Posterior cingulate gyrus (tissue), 11 donors: ENCODE data around the gene KLHL5.
"Not testable (repeated sequence)": the region's sequence is repeated elsewhere in the genome, so short reads cannot be mapped to it uniquely, and the experiment has no call there.

Source experiments
- DNase-seq, 10 donors: peaks; one replicate each; pipeline versions ENCODE4 v3.0.0 to v3.0.0-alpha.2; 2020 to 2021; ENCODE audit warnings: mixed read lengths in 3 of 10
- intact Hi-C: fragments of 100-400 bp; cut with DNase I; formaldehyde crosslinking; loops from one replicate; pipeline ENCODE4 v1.15.1; 2023

KLHL5 gene, protein sequence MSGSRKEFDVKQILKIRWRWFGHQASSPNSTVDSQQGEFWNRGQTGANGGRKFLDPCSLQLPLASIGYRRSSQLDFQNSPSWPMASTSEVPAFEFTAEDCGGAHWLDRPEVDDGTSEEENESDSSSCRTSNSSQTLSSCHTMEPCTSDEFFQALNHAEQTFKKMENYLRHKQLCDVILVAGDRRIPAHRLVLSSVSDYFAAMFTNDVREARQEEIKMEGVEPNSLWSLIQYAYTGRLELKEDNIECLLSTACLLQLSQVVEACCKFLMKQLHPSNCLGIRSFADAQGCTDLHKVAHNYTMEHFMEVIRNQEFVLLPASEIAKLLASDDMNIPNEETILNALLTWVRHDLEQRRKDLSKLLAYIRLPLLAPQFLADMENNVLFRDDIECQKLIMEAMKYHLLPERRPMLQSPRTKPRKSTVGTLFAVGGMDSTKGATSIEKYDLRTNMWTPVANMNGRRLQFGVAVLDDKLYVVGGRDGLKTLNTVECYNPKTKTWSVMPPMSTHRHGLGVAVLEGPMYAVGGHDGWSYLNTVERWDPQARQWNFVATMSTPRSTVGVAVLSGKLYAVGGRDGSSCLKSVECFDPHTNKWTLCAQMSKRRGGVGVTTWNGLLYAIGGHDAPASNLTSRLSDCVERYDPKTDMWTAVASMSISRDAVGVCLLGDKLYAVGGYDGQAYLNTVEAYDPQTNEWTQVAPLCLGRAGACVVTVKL

DNA sequence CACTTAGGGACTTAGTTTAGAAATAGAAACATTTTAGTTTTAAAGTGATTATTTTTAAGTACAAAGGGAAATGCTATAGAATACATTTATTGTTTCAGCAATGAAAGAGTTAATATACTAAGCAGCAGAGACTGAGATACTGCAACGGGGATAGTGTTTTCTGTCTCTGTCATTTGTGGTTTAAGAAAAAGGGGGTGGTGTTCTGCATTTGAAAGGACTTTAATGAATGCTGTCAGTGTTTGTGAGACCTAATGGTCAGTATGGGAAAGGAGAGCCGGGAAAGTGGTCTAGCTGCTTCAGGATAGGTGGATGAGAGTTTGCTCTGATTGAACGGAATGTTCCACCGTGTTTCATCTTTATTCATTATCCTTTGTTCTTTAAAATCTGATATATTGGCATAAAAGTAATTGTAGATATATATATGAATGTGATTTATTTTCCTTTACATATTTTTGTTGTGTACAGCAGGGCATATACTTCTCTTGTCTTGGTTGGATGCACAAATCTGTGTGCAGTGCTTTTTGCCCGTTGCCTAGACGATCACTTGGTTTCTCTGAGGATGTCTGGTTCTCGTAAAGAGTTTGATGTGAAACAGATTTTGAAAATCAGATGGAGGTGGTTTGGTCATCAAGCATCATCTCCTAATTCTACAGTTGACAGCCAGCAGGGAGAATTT, at the start of gene KLHL5:
TSS of gene KLHL5 (plus strand) at position 139 of the 676 bp plus-strand sequence. CDS start at position 560, 421 bp downstream.
- DNase-seq, result no peak
- intact Hi-C loops, result no loop called here

DNA sequence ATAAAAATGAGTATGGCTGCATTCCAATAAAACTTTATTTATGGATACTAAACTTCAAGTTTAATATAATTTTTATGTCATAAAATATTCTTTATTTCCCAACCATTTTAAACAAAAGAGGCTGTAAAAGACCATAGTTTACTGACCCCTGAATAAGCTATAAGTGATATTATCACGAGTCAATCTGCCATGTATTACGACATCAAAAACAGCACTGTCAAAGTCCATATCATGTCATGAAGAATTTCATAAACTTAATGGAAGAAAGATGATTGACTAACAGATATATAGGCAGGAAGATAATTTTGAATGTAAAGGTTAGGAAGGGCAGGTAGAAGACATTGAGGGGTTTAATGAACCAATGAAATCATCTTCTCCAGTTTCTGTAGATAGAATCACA, 48.0 kb upstream of the KLHL5 start:
- DNase-seq, result no peak
- intact Hi-C loops, result no loop called here

DNA sequence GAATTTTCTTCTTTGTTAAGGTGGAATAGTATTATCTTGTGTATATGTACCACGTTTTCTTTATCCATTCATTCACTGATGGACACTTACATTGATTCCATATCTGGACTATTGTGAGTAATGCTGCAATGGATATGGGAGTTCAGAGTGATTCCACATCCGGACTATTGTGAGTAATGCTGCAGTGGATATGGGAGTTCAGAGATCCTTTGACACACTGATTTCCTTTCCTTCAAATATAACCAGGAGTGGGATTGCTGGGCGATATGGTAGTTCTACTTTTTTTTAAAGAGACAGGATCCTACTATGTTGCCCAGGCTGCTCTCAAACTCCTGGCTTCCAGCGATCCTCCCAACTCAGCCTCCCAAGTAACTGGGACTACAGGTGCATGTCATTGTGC, 41.9 kb upstream of the KLHL5 start:
- no peak for DNase-seq
- intact Hi-C loops, result no loop called here

DNA sequence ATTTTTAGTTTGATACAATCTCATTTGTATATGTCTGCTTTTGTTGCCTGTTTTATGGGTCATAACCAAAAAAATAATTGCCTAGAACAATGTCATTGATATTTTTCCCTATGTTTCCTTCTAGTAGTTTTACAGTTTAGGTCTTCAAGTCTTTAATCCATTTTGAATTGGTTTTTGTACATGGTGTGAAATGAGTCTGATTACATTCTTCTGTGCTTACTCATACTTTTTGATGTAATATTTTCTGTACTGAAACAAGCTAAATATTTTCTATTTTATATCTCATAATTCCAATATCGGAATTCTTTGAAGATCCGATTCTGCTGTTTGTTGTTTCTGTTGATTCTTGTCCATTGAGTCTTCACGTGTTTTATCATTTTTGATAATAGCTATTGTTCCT, 40.4 kb upstream of the KLHL5 start:
- no peak for DNase-seq
- intact Hi-C loops, result no loop called here

DNA sequence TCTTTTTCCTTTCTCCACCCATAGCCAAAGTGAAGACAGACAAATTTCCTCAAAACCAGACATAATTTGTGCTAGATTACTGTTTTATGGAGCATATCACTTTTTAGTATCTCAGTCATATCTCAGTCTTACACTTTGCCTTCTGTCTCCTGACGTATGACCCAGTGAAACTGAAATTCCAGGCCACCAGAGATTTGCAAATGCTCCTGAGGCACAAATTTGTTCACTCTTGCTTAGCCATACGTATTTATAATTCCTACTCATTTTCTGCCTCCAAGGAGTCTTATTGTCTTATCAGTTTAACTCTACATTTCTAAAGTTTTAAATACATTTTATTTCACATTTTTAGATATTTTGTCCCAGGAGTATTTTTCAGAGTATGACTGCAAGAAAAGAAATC, 39.8 kb upstream of the KLHL5 start:
- intact Hi-C loops, result no loop called here
- DNase-seq, result no peak

DNA sequence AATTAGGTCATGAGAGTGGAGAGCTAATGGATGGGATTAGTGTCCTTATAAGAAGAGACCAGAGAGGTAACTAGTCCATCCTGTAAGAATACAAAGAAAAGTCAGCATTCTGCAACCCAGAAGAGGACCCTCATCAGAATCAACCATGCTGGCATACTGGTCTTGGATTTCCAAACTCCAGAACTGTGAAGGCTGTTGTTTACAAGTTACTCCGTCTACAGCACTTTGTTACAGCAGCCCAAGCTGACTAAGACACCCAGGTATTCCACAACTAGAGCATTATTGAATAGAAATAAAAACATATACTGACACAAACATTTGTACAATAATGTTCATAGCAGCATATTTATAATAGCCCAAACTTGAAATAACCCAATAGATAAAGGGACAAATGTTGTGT, 39.0 kb upstream of the KLHL5 start:
- DNase-seq, result no peak
- intact Hi-C loops, result no loop called here

DNA sequence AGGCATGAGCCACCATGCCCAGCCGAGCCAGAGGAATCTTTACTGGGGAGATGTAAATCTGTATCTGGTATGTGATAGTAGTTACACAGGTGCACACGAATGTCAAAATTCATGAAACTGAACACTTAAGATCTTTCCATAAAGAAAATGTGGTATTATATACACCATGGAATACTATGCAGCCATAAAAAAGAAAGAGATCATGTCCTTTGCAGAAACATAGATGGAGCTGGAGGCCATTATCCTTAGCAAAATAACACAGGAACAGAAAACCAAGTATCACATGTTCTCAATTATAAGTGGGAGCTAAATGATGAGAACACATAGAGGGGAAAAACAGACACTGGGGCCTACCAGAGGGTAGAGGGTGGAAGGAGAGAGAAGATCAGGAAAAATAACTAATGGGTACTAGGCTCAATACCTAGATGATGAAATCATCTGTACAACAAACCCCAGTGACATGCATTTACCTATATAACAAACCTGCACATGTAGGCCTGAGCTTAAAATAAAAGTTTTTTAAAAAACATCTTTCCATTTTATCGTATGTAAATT, 37.6 kb upstream of the KLHL5 start:
- DNase-seq, result no peak
- intact Hi-C loops, result no loop called here

DNA sequence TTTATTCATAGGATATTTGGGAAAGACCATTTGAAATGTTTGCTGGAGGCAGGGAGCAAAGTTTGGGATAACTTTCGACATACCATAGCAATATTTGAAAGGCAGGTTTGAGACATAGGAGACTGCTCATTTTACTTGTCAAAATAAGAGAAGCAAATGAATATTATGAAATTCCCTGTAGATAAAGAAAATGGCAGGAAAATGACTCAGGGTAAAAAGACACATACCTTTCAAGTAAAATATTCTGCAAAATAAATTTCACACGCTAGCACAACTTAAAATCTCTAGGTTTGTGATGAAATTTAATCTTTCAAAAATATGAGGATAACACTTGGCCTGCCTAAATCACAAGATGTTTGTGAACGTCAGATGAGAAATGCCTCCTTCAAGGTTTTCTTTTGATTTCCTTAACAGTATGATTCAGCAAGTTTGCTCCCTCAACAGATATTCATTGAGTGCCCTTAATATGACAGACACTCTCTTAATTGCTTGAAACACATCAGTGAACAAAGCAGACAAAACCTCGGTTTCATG, 36.4 kb upstream of the KLHL5 start:
- DNase-seq, result no peak
- intact Hi-C loops, result no loop called here

DNA sequence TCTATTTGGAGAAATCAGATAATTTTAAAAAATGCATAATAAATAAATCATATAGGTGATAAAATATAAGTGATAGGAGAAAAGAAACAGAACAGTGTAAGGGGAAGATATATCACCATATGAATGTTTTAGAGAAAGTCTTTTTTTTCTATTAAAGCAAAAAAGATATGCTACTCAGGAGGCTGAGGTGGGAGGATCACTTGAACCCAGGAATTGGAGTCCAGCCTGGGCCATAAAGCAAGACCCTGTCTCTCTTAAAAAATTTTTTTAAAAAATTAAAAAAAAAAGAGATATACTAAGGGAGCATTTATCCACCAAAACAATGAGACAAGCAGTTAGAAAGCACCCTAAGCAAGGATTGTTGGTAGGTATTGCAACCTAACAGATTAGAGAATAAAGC, 35.9 kb upstream of the KLHL5 start:
- intact Hi-C loops, result no loop called here
- DNase-seq, result no peak

DNA sequence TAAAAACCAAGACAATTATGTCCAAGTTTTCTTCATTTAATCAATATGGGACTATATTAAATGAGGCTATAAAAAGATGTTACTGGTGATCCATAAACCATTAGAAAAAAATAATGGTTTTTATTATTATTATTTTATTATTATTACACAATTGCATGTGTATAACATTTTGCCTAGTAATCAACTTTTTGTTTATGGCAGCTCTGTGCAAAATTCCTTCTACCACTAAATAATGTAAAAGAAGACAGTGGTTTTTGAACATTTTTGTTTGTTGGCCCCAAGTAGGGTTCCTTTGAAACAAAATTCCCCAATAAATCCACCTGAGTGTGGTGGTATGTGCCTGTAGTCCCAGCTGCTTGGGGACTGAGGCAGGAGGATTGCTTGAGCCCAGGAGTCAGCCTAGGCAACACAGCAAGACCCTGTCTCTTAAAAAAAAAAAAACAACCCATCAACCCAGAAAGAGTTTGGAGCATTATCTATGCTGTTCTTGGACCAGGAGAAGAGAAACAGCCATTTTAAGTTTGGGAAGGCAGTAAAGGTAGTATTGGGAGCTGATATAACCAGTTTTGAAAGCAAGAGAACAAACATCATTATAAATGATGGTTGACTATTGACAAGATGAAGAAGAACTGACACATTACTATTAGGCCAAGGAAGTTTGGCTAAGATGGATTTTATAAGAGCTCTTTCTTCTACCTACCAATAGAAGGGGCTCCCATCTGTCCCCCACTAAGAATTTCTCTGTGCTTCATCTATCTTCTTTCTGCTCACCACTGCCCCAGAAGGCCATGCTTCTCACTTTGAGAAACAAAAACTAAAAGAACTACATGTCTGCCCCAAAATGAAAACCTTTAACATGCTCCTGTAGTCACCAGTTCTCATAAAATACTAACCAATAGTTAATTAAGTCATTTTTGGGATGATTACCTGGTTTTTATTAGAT, 32.0 kb upstream of the KLHL5 start:
- intact Hi-C loops, result no loop called here

DNA sequence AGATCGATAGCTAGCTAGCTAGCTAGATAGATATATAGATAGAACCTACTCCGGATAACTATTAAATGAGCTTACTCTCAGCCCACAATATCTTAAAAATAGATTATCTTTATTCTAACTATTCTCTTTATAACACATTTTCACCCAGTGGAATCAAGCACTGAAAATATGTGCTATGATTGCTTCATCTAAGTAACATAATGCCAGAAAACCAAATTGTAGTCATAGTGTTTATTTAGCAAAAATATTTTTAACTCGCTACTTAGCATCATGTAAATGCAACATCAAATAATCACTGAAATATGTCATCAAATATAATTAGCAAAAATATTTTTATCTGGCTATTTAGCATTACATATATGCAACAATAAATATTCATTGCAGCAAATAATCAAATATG, 31.3 kb upstream of the KLHL5 start:
- DNase-seq, result no peak
- intact Hi-C loops, result no loop called here

More for the DNA sequence above, 32.0 kb upstream of the KLHL5 start:
- no peak for DNase-seq

DNA sequence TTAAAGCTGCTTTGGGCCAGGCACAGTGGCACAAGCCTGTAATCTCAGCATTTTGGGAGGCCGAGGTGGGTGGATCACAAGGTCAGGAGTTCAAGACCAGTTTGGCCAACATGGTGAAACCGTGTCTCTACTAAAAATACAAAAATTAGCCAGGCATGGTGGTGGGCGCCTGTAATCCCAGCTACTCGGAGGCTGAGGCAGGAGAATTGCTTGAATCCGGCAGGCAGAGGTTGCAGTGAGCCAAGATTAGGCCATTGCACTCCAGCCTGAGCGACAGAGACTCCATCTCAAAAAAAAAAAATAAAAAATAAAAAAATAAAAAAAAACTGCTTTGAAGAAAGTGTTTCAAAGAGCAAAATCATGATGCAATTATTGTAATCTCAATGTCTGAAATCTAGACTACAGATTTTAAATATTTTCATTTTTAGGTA, 30.4 kb upstream of the KLHL5 start:
- DNase-seq, intact Hi-C loops: not testable (repeated sequence)

DNA sequence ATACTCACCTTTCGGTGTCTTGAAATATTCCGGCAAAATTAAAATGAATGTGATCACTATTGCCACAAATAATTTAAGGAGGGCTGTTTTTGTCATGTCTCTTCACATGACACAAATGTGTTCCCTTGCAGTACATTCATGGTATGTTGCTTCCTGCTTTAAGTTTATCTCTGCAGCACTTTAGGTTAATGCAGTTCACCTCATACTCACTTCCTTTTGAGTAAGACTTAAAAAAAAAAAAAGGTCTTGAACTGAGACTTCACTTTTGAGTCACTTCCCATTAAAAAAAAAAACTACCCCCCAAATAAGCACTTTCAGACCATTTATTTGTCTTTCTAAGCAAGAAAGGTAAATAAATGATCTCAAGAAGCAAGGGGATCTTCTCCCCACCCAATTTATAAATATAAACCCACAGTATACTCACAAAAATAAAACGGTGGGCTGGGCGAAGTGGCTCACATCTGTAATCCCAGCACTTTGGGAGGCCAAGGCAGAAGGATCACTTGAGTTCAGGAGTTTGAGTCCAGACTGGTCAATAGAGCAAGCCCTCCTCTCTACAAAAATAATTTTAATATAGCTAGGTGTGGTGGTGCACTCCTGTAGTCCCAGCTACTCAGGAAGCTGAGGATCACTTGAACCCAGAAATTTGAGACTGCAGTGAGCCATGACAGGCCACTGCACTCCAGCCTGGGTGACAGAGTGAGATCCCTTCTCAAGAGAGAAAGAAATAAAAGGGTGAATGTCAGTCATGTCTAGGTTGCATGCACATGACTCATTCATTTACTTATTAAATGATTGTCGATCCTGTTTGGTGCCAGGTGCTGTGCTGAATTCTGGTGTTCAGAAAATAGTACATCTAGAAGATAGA, 29.6 kb upstream of the KLHL5 start, which contains the start of gene TMEM156:
TSS of gene TMEM156 (minus strand) at position 192 of the 868 bp plus-strand sequence. CDS start at position 96, 96 bp downstream.
- intact Hi-C loops, result no loop called here
- DNase-seq, result peak in 1 of 10 donors; percentile 7

DNA sequence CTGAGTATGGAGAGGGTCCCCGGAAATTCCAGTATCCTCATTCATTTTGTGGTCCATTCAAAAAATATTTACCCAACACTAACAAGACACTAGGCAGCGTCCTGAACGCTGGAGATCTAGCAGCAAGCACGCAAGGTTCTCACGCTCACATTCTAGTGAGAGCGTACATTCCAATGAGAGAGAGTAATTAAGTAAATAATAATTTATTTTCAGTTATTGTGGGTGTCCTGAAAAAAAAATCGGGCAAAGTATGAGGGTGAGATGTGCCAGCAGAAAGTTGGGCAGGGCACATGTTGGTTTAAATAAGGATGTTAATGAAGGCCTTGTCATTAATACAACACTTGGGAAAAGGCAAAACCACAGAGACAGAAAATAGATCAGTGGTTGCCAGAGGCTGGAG, 25.9 kb upstream of the KLHL5 start:
- intact Hi-C loops, result no loop called here
- no peak for DNase-seq

DNA sequence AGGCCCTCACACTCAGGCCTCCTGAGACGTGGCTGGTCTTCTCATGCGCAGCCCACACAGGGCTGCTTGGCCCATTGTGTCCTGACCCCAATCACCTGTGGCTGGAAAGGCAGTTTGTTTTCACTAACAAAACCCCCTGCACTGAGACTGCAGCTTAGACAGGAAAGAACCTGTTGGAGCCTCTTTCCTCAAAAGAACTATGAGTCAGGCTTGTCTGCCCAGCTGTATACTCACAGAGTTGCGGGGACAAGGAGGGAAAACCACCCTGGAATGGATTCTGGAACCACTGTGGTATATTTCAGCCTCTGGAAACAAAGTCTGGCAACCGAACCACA, 24.6 kb upstream of the KLHL5 start:
- DNase-seq, result peak in 1 of 10 donors; percentile 12
- intact Hi-C loops, result no loop called here

DNA sequence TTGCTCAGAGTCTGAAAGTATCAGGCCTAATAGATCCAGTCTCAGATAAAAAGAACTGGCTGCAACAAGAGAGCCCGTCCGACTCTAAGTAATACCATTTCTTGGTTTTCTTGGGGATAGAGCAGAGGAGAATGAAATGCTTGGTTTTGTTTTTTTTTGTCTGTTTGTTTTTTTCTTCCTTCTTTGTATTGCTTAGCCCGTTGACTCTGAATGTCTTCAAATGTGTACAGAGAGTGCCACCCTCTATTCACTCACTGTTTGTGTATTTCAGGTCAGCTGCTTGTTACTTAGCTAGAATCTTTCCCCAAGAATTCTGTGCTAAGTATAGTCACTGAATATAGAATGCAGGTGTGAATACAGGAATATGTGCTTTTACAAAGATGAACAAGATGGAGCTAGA, 24.1 kb upstream of the KLHL5 start:
- DNase-seq, result no peak
- intact Hi-C loops, result no loop called here

DNA sequence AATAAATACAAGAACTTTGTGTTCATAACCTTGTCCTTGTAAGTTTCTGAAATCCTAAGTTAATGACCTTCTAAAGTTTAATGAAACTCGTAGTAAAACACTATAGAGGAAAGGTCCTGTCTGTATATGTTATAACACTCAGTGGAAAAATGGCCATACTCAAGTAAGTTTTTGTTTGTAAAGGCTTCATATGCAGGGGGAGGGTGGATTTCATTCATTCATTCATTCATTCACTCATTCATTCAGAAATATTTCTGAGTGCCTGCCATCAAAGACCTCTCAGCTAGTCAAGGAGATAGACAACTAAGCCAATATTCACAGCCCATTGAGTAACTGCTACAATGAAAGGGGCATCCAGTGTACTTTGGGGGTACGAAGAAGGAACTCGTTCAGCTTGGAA, 22.9 kb upstream of the KLHL5 start:
- DNase-seq, result no peak

DNA sequence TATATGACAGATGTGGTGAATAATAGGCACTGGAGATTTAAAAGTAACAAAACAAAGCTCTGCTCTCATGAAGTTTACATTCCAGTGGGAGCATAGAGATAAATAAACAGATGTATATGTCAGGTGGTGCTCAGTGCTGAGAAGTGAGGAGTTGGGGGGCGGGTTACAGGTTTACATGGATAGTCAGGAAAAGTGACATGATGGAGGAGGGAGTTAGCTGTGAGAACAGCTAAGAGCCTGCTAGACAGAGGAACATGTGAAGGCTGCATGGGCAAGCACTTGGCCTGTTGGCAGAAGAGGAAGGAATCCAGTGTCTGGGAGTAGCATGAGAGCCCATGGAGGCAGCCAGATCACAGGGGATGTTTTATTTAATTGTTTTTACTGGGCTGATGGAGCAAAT, 19.7 kb upstream of the KLHL5 start:
- intact Hi-C loops, result loop anchor here (5.0 to 10.0 kb wide), 2 partner anchors 95 to 118 kb away; no protein-coding TSS in a partner anchor
- peak in 5 of 10 donors; percentile 17 to 83 (median 32) for DNase-seq

More for the DNA sequence above, 22.9 kb upstream of the KLHL5 start:
- intact Hi-C loops, result no loop called here
